ENCODE results near the gene DISP2. TPM values are rescaled to one million over a fixed set of nuclear protein-coding genes. Genes with fewer than 3 reads are reported as not detected.

The DISP2 gene
- total and polyA plus RNA-seq, 2 experiments from 2014 or later = 1.3 to 2.2 TPM

- no peaks in the 10 kb centered on the region for H3F3A ChIP-seq (replicated peaks; ENCODE audit: low read depth)
- Mint-ChIP-seq H3K27ac (no peak overlapping the region), H3K4me3 (no peak overlapping the region), H3K4me1 (peaks cover 3% of the 10 kb centered on the region), H3K9me3 (no peaks in the 10 kb centered on the region), H3K27me3 (ENCODE audit: insufficient read depth, low read depth, poor library complexity) (peaks cover 1% of the 10 kb centered on the region), H3K36me3 (ENCODE audit: low read depth) (no peaks in the 10 kb centered on the region)
- H3K27me3 ChIP-seq (ENCODE audit: insufficient read depth) = peaks cover 3% of the 10 kb centered on the region; the same call in 1 of the 2 replicates
- no peak for ATAC-seq
- peaks cover under 1% of the 10 kb centered on the region; the same call in 1 of the 2 replicates for H3K4me1 ChIP-seq (ENCODE audit: insufficient read depth)
- TF ChIP-seq EZH2 (IDR thresholded peaks at IDR 0.05; ENCODE audit: low read depth, unreplicated experiment) = no peak
- TF ChIP-seq ZNF331 (CRISPR knock-in tag; IDR thresholded peaks at IDR 0.05; ENCODE audit: low read depth) = no peak
- DNase-seq (ENCODE audit: low spot score) = no peak
- H4K20me1 ChIP-seq (replicated peaks; ENCODE audit: insufficient read depth) = no peaks in the 10 kb centered on the region
- no peak overlapping the region for H3K4me3 ChIP-seq
- H3K27ac ChIP-seq (ENCODE audit: low read depth) = no peak overlapping the region
- H3K9me2 ChIP-seq (ENCODE audit: insufficient read depth) = 0 out of 2 replicates have a peak, but pooled peaks cover 8% of the 10 kb centered on the region
- H2AFZ ChIP-seq = no peak overlapping the region
- H3K4me2 ChIP-seq = no peak overlapping the region
- H3K79me2 ChIP-seq (replicated peaks; ENCODE audit: insufficient read depth) = no peaks in the 10 kb centered on the region
- H3K36me3 ChIP-seq (ENCODE audit: insufficient read depth) = no peaks in the 10 kb centered on the region
Measured at GRCh38 chr15:40314723-40315276, 43.2 kb upstream of the DISP2 start.

- H3K4me3 ChIP-seq = no peak overlapping the region
- no peak overlapping the region for H3K4me3 Mint-ChIP-seq
- TF ChIP-seq EZH2 (IDR thresholded peaks at IDR 0.05; ENCODE audit: low read depth, unreplicated experiment) = no peak
- no peak for TF ChIP-seq NANOG (IDR thresholded peaks at IDR 0.05; ENCODE audit: borderline replicate concordance)
- TF ChIP-seq CTCF (conservative IDR thresholded peaks at IDR 0.05; ENCODE audit: low read depth in 2 of 2) = no peak
- no peak for TF ChIP-seq EZH2phosphoT487 (IDR thresholded peaks at IDR 0.05; ENCODE audit: unreplicated experiment)
- TF ChIP-seq POLR2AphosphoS5 (IDR thresholded peaks at IDR 0.05; ENCODE audit: low read depth) = no peak
- H2AFZ ChIP-seq = no peak overlapping the region
- H3K27ac ChIP-seq (ENCODE audit: low read depth) = no peak overlapping the region
- no peaks in the 10 kb centered on the region for H4K20me1 ChIP-seq (replicated peaks; ENCODE audit: insufficient read depth)
- H3K4me1 ChIP-seq (ENCODE audit: insufficient read depth) = peaks cover 6% of the 10 kb centered on the region
- no peak overlapping the region for H3K4me2 ChIP-seq
- no peaks in the 10 kb centered on the region for H3K36me3 ChIP-seq (ENCODE audit: insufficient read depth)
- H3F3A ChIP-seq (replicated peaks; ENCODE audit: low read depth) = no peaks in the 10 kb centered on the region
- no peak overlapping the region for H3K27ac Mint-ChIP-seq
- H3K4me1 Mint-ChIP-seq = peaks cover 12% of the 10 kb centered on the region
- no peaks in the 10 kb centered on the region for H3K36me3 Mint-ChIP-seq (ENCODE audit: low read depth)
- H3K27me3 Mint-ChIP-seq (ENCODE audit: insufficient read depth, low read depth, poor library complexity) = peaks cover 12% of the 10 kb centered on the region
- ATAC-seq (no peak), DNase-seq (ENCODE audit: low spot score) (no peak)
- no peaks in the 10 kb centered on the region; the same call in 2 of the 3 replicates for H3K9me3 Mint-ChIP-seq
- H3K79me2 ChIP-seq (replicated peaks; ENCODE audit: insufficient read depth) = no peaks in the 10 kb centered on the region
- H3K9me2 ChIP-seq (ENCODE audit: insufficient read depth) = 0 out of 2 replicates have a peak, but pooled peaks cover 8% of the 10 kb centered on the region
- H3K27me3 ChIP-seq (ENCODE audit: insufficient read depth) = peaks cover 8% of the 10 kb centered on the region
Measured at GRCh38 chr15:40316931-40317330, 41.1 kb upstream of the DISP2 start.

GRCh38 chr15:40317580-40317979 lies 40.4 kb upstream of the DISP2 start:
- H3K4me3 ChIP-seq = no peak overlapping the region
- peaks cover 19% of the 10 kb centered on the region for H3K27me3 Mint-ChIP-seq (ENCODE audit: insufficient read depth, low read depth, poor library complexity)
- TF ChIP-seq REST (IDR thresholded peaks at IDR 0.05; ENCODE audit: unreplicated experiment) (no peak), ZNF331 (CRISPR knock-in tag; IDR thresholded peaks at IDR 0.05; ENCODE audit: low read depth) (no peak), NANOG (IDR thresholded peaks at IDR 0.05; ENCODE audit: borderline replicate concordance) (no peak)

More at GRCh38 chr15:40317580-40317979, 40.4 kb upstream of the DISP2 start:
- Mint-ChIP-seq H3K27ac (no peak overlapping the region), H3K4me1 (peaks cover 19% of the 10 kb centered on the region), H3K9me3 (no peaks in the 10 kb centered on the region; the same call in 2 of the 3 replicates), H3K36me3 (ENCODE audit: low read depth) (no peaks in the 10 kb centered on the region), H3K4me3 (no peak overlapping the region)
- DNase-seq (ENCODE audit: low spot score) (no peak), ATAC-seq (no peak)
- H3F3A ChIP-seq (replicated peaks; ENCODE audit: low read depth) = 0 out of 2 replicates have a peak, but pooled peaks cover 3% of the 10 kb centered on the region
- H3K27ac ChIP-seq (ENCODE audit: low read depth) = no peak overlapping the region
- H4K20me1 ChIP-seq (replicated peaks; ENCODE audit: insufficient read depth) = no peaks in the 10 kb centered on the region
- H3K79me2 ChIP-seq (replicated peaks; ENCODE audit: insufficient read depth) = no peaks in the 10 kb centered on the region
- 0 out of 2 replicates have a peak, but pooled peaks cover 8% of the 10 kb centered on the region for H3K9me2 ChIP-seq (ENCODE audit: insufficient read depth)
- H3K27me3 ChIP-seq (ENCODE audit: insufficient read depth) = peaks cover 15% of the 10 kb centered on the region
- no peaks in the 10 kb centered on the region for H3K36me3 ChIP-seq (ENCODE audit: insufficient read depth)
- no peak overlapping the region for H2AFZ ChIP-seq
- H3K4me2 ChIP-seq = no peak overlapping the region
- peaks cover 13% of the 10 kb centered on the region for H3K4me1 ChIP-seq (ENCODE audit: insufficient read depth)

Data from GM23338 (cell line).